HG02943 (cell line): ENCODE measurements around the gene CYSTM1.

Source experiments
- ATAC-seq: cut with Tn5 transposase; IDR thresholded peaks from one replicate; pipeline ENCODE4 v1.9.1; 2021; ENCODE audit warnings: mild to moderate bottlenecking, low read depth, moderate library complexity; ENCODE audit not compliant: unreplicated experiment

CYSTM1 gene

DNA sequence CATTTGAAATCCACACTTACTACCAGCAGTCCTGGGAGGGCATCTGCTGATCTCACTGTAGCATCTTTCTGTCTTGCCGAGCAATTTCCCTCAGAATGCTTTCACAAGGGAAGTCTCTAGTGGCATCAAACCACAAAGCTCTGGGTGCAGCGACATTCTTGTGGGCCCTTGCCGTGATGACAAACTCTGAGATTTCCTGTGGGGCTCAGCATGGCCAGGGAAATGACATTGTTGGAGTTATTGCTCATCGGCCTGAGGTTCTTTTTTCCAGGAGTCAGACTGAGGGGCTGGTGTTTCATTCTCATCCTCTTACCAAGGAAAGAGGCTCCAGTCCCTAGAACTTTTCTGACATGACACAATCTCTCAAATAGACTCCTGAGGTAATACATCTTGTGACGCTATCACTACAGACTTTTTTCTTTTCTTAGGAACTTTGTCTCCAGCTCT is 76.6 kb downstream of the CYSTM1 start:
- ATAC-seq = no peak

GRCh38 chr5:140252470-140253126 is 77.6 kb downstream of the CYSTM1 start:
- no peak for ATAC-seq

DNA sequence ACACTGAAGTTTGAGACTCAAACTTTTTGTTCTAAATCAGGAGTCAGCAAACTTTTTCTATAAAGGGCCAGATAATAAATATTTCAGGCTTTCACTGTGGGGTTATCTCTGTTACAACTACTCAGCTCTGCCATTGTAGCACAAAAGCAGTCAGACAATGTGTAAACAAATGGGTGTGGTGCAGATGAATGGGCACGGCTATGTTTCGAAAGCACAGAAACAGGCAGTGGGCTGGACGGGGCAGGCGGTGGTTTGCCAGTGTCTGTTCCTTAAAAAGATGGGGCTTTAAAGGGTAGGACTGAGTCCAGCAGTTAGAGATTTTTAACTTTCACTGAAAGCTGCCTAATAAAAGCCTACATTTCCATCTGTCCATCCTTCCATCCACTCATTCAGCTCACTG is 79.0 kb downstream of the CYSTM1 start:
- ATAC-seq = no peak

DNA sequence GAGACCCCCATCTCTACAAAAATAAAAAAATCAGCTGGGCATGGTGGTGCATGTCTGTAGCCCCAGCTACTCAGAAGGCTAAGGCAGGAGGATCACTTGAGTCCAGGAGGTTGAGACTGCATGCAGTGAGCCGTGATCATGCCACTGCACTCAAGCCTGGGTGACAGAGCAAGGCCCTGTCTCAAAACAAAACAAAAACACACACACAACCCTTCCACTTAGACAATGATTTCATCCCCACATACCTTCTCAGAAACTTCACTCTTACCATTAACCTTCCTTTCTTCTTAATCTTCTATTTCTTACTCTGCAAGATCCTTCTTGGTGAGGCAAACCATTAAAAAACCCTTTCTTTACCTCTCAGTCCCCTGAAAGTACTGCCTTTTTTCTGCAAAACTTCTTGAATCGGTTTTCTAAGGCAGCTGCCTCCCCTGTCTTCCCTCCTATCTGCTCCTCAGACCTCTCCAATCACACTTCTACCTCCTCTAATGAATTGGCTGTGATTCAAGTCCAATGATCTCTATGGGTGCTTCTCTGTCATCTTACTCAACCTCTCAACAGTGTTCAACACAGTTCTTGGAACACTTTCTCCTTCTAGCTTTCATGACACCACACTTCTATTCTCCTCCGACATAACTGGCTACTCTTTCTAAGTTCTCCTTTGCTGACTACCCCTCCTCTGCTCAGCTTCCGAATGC is 80.6 kb downstream of the CYSTM1 start:
- ATAC-seq = no peak

- ATAC-seq = no peak
Observed at GRCh38 chr5:140256726-140257125, 81.7 kb downstream of the CYSTM1 start.

GRCh38 chr5:140258016-140258415 is 83.0 kb downstream of the CYSTM1 start:
- no peak for ATAC-seq

DNA sequence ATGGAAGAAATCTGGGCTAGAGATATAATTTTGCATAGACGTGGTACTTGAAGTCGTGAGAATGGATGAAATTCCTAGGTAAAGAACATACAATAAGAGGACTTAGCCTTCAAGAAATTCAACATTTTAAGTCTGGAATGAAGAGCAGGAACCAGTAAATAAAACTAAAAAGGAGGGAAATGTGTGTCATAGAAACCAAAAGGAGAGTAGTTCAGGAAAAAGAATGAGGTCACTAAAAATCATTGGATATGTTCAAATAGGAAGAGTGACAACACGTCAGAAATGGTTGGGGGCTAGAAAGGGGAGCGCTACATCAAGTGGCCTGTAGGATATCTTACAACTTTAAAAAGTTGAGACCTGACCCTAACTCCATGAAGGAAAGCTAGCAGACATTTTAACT is 83.9 kb downstream of the CYSTM1 start:
- no peak for ATAC-seq

DNA sequence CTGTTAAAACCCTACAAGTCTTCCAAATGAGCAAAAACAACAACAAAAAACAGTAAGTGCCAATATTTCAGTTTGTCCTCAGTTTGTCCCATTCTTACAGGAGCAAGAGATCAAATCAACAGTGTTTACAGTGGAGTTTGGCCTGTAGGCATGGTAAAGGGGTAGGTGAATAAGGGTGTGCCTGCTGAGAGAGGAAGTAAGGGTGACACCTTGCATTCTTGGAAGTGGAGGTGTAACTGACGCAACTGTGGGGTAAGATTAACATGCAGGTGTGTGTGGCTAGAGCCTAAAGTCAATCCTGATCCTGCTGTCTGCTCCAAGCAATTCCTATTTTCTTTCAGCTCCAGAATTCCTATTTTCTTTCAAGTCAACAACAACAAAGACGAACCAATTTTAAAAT is 84.5 kb downstream of the CYSTM1 start:
- no peak for ATAC-seq

DNA sequence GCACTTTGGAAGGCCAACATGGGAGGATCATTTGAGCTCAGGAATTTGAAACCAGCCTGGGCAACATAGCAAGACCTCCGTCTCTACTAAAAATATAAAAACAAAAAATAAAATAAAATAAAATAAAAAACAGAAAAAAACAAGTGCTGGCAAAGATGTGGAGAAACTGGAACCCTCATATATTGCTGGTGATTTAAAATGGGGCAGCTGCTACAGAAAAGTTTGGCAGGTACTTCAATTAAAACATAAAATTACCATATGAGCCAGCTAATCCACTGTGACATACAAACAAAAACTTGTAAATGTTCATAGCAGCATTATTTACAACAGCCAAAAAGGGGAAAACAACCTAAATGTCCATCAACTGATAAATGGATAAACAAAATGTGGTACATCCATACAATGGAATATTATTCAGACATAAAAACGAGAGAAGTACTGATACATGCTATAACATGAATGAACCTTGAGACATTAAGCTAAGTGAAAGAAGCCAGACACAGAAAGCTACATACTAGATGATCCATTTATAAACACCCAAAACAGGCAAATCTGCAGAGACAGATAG is 85.2 kb downstream of the CYSTM1 start:
- no peak for ATAC-seq

- no peak for ATAC-seq
Observed at GRCh38 chr5:140261403-140262171, 86.6 kb downstream of the CYSTM1 start.

GRCh38 chr5:140262221-140262620 is 87.2 kb downstream of the CYSTM1 start:
- no peak for ATAC-seq

- no peak for ATAC-seq
Observed at GRCh38 chr5:140262839-140263238, 87.9 kb downstream of the CYSTM1 start.

DNA sequence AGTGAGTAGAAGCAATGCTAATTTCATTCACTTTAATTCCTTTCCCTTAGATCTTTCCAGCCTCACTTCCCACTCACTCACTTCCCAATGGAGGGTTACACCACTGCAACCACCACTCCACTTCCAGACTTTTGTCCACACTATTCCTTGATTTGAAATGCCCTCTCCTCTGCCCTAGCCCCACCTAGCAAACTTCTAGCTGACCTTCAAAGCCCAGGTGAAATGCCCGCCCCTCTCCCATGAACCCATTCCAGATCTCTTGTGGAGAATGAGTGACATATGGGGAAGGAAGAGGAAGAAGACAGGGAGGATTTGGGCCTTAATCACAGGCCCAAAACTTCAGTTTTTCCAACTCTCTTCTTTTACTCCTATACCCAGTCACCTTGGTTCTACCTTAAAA is 90.9 kb downstream of the CYSTM1 start:
- ATAC-seq = no peak

GRCh38 chr5:140266471-140267200 is 91.6 kb downstream of the CYSTM1 start:
- ATAC-seq = no peak

GRCh38 chr5:140267201-140267540 is 92.2 kb downstream of the CYSTM1 start:
- ATAC-seq = no peak

DNA sequence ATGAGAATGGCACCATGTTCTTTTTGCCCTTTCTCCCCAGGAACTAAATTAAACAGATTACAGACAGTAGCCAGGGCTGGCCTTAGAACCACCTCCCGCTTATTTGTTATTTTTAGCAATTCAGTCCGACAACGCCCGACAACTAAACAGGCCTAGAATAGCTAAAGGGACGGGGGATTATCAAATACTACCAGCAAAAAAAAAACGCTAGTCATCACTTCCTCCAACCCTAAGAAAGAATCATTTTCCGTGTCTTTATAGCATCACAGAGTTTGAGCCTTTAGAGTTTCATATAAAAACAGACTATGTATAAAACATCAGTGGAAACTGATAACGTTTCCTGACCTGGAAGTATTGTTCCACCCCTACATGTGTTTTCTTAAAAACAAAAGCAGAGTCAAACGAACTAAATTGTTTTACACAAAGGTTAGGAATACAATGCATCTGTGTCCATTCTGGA is 92.6 kb downstream of the CYSTM1 start:
- ATAC-seq = no peak

DNA sequence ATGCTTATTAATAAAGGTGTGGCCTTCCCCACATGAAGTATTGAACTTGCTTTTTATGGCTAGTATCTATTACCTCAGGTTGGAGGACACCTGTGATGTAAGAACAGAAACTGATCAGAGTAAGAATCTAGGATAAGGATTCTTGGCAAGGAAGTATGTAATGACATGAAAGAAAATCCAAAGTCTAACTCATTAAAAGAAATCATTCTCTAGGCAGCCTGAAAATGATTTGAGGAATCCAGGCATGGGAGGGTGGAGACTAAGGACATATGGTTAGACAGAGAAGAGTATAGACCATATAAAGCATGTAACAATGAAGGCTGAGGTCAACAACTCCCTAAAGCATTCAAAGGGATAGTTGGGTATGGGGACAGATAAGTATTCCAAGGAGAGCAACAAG is 95.0 kb downstream of the CYSTM1 start:
- ATAC-seq = no peak

GRCh38 chr5:140273401-140273877 is 98.5 kb downstream of the CYSTM1 start:
- no peak for ATAC-seq

DNA sequence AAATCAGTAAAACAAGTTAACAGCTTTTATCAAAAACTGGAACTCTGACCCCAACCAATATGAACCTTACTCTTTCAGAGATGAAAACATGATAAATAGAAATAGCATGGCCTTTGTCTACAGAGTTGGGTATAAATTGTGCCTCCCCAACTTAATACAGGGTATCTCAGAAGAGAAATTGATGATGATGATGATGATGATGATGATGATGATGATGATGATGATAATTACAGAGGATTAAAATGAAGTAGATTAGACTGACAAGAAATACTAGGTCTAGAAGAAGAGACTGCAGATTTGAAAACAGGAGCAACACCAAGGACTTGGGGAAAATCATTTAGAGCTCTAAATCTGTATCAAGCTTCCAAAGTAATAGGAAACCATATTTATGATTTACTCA is 100.8 kb downstream of the CYSTM1 start:
- ATAC-seq = no peak

- no peak for ATAC-seq
Observed at GRCh38 chr5:140282266-140282665, 107.3 kb downstream of the CYSTM1 start.
